ENCODE data around the gene TMA7B. TPM values are rescaled to one million over a fixed set of nuclear protein-coding genes. Genes with fewer than 3 reads are reported as not detected.

TMA7B gene
- total RNA-seq, 4 donors from 2014 or later, result 0.27 TPM; not detected in 3

DNA sequence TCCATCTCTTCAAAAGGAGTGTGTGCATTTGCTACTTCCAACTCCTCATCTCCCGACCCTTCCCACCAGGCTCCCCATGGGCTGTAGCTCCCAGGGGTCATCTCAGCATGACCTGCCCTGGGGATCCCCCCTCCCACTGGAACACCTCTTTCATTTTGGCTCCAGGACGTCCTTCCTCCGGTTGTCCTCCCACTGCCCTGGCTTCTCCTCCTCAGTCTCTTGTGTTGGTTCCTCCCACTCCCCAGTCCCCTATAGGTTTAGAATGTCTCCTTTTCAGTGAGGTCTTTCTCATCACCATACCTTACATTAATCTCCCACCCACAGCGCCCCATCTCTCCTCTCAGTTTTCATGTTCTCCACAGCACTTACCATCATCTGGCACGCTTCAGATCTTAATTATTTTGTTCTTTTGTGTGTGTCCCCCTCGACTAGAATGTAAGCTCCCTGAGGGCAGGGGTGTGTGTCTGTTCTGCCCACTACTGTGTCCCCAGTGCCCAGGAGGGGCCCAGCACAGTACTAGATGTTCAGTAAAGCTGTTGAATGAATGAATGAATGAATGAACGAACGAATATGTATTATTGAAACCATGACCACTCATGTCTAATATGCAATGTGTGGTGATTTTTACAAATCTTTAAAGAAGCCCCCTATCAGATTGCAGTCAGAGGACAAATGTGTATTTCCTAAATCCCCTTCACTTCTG is 2.0 kb upstream of the TMA7B start:
- intact Hi-C loops (cut with DNase I; ENCODE audit: low total_unique reads), result no loop called here
- 79 to 86% methylated on average over 8 of the region's 8 CpGs for WGBS, 2 donors
- H3K4me3 ChIP-seq (ENCODE audit: low read depth, poor library complexity, severe bottlenecking), result no peak overlapping the region

GRCh38 chr22:39958949-39959639 is 1.1 kb upstream of the TMA7B start:
- WGBS, 2 donors, result 61 to 82% methylated on average over 10 to 11 of the region's 11 CpGs

More for the DNA sequence above, 2.0 kb upstream of the TMA7B start:
- TF ChIP-seq, protein P1, sequence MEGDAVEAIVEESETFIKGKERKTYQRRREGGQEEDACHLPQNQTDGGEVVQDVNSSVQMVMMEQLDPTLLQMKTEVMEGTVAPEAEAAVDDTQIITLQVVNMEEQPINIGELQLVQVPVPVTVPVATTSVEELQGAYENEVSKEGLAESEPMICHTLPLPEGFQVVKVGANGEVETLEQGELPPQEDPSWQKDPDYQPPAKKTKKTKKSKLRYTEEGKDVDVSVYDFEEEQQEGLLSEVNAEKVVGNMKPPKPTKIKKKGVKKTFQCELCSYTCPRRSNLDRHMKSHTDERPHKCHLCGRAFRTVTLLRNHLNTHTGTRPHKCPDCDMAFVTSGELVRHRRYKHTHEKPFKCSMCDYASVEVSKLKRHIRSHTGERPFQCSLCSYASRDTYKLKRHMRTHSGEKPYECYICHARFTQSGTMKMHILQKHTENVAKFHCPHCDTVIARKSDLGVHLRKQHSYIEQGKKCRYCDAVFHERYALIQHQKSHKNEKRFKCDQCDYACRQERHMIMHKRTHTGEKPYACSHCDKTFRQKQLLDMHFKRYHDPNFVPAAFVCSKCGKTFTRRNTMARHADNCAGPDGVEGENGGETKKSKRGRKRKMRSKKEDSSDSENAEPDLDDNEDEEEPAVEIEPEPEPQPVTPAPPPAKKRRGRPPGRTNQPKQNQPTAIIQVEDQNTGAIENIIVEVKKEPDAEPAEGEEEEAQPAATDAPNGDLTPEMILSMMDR (IDR thresholded peaks at IDR 0.05), result no peak
- no peak for TF ChIP-seq POLR2A (IDR thresholded peaks at IDR 0.05)
- DNase-seq (ENCODE audit: low spot score in 2 of 2), result no peak

GRCh38 chr22:39960791-39961746 is 872 bp downstream of the TMA7B start:
- 74 to 77% methylated on average over 13 of the region's 13 CpGs for WGBS, 2 donors
- DNase-seq (ENCODE audit: low spot score in 2 of 2), result no peak
- TF ChIP-seq POLR2A (IDR thresholded peaks at IDR 0.05), result no peak
- TF ChIP-seq, protein P1 (IDR thresholded peaks at IDR 0.05), result no peak
- no peak overlapping the region for H3K4me3 ChIP-seq (ENCODE audit: low read depth, poor library complexity, severe bottlenecking)
- intact Hi-C loops (cut with DNase I; ENCODE audit: low total_unique reads), result no loop called here

More at GRCh38 chr22:39958949-39959639, 1.1 kb upstream of the TMA7B start:
- TF ChIP-seq, protein P1 (IDR thresholded peaks at IDR 0.05), result no peak
- no peak for TF ChIP-seq POLR2A (IDR thresholded peaks at IDR 0.05)
- DNase-seq (ENCODE audit: low spot score in 2 of 2), result no peak
- intact Hi-C loops (cut with DNase I; ENCODE audit: low total_unique reads), result no loop called here
- no peak overlapping the region for H3K4me3 ChIP-seq (ENCODE audit: low read depth, poor library complexity, severe bottlenecking)

DNA sequence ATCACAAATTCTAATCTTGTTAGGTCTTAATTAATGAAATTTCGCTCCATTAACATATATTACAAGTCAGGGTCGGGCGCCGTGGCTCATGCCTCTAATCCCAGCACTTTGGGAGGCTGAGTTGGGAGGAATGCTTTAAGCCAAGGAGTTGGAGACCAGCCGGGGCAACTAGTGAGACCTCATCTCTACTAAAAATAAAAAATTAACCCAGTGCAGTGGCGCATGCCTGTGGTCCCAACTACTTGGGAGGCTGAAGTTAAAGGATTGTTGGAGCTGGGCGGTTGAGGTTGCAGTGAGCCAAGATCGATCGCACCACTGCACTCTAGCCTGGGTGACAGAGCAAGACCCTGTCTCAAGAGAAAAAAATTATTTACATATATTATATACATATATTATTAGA is 1.9 kb downstream of the TMA7B start:
- no peak for DNase-seq (ENCODE audit: low spot score in 2 of 2)
- H3K4me3 ChIP-seq (ENCODE audit: low read depth, poor library complexity, severe bottlenecking), result no peak overlapping the region
- TF ChIP-seq, protein P1 (IDR thresholded peaks at IDR 0.05), result no peak
- TF ChIP-seq POLR2A (IDR thresholded peaks at IDR 0.05), result no peak
- 90 to 95% methylated on average over 9 of the region's 9 CpGs for WGBS, 2 donors
- intact Hi-C loops (cut with DNase I; ENCODE audit: low total_unique reads), result no loop called here

- intact Hi-C loops (cut with DNase I; ENCODE audit: low total_unique reads), result no loop called here
- no peak overlapping the region for H3K4me3 ChIP-seq (ENCODE audit: low read depth, poor library complexity, severe bottlenecking)
- no peak for DNase-seq (ENCODE audit: low spot score in 2 of 2)
- TF ChIP-seq, protein P1 (IDR thresholded peaks at IDR 0.05), result no peak
- no peak for TF ChIP-seq POLR2A (IDR thresholded peaks at IDR 0.05)
- WGBS, 2 donors, result 67 to 78% methylated on average over 5 of the region's 5 CpGs
Measured at GRCh38 chr22:39965748-39966147, 5.6 kb downstream of the TMA7B start.
